Lower lobe of right lung (tissue), 2 donors: Measurements from ENCODE around the gene STAC3. TPM values are rescaled to one million over a fixed set of nuclear protein-coding genes. Genes with fewer than 3 reads are reported as not detected.
"Not testable (repeated sequence)": the region's sequence is repeated elsewhere in the genome, so short reads cannot be mapped to it uniquely, and the experiment has no call there.

Experiments used
- ATAC-seq, 2 donors: fragments of 200-7000 bp; cut with Tn5 transposase; one replicate each; pipeline ENCODE4 v1.9.1; 2020 to 2022; ENCODE audit warnings: mild to moderate bottlenecking in 2 of 2, moderate library complexity in 2 of 2
- DNase-seq: peaks from one replicate; pipeline ENCODE4 v3.0.0-alpha.2; 2020
- H3K27ac ChIP-seq: fragments of 200-600 bp; one replicate; pipeline ENCODE4 v1.8.0; 2022
- H3K27me3 ChIP-seq: fragments of 200-600 bp; one replicate; pipeline ENCODE4 v1.8.0; 2022; ENCODE audit warnings: low read depth
- H3K36me3 ChIP-seq: fragments of 200-600 bp; one replicate; pipeline ENCODE4 v1.8.0; 2022; ENCODE audit warnings: mild to moderate bottlenecking
- H3K4me1 ChIP-seq: fragments of 200-600 bp; one replicate; pipeline ENCODE4 v1.8.0; 2022
- H3K4me3 ChIP-seq: fragments of 200-600 bp; one replicate; pipeline ENCODE4 v1.8.0; 2022; ENCODE audit warnings: mild to moderate bottlenecking
- H3K9me3 ChIP-seq: fragments of 200-600 bp; one replicate; pipeline ENCODE4 v1.8.0; 2022
- CTCF ChIP-seq: fragments of 200-600 bp; IDR thresholded peaks from one replicate; pipeline ENCODE4 v1.8.0; 2022; ENCODE audit warnings: antibody characterized with exemption, mild to moderate bottlenecking
- intact Hi-C: fragments of 100-400 bp; cut with DNase I; formaldehyde crosslinking; loops from one replicate; pipeline ENCODE4 v1.11.0; 2022
- long read RNA-seq: library from polyadenylated mRNA; unstranded; transcript quantifications from one replicate; pipeline ENCODE4 v2.0.0, GENCODE V29; 2021
- total RNA-seq: library from RNA; stranded (reverse); fragmentation: NEBNext Ultra II Directional; extraction: Animal tissue kit (Norgen Biotek cat#: 25700); gene quantifications from one replicate; pipeline ENCODE4 v1.2.1, GENCODE V29; 2021
- donor health status: DM: no; HTN: yes; CAD: no; lungs with severe emphysema.

STAC3 gene
- total RNA-seq = 8.7 TPM
- long read RNA-seq, partial matches to known transcripts = 1 of 2 reads
- long read RNA-seq, other reads (novel, unspliced or antisense) = 1 of 2 reads

DNA sequence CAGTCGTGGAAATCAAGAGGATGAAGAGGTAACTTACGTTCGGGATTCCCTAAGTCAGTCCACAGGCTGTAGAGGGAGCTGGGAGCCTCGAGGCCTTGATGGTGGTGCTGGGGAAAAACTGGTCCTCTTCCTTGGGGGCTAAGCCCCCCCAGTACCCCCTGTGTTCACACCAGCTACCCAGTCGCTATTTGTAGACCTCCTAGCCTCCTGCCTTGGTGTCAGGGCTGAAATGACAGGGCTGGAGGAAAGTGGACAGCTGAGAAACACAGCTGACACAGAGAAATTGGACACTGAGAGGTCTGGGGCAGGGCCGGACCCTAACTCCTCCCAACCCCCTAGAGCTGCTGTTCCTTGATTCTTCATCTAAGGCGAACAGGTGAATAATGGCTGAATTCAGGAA is at the start of gene STAC3:
STAC3 (minus strand) TSS at position 232 of the 400 bp plus-strand sequence. CDS start 1,551 bp downstream, outside the sequence.
- intact Hi-C loops = no loop called here
- Histone ChIP-seq H3K4me1 (no peaks in the 10 kb centered on the region), H3K36me3 (peaks cover 17% of the 10 kb centered on the region), H3K9me3 (no peaks in the 10 kb centered on the region), H3K27me3 (no peaks in the 10 kb centered on the region), H3K4me3 (no peak within 1 kb of the TSS), H3K27ac (no peak within 1 kb of the TSS)
- no peak for DNase-seq
- no peak for TF ChIP-seq CTCF
- ATAC-seq = no peak

- no peak overlapping the region for H3K27ac ChIP-seq
- TF ChIP-seq CTCF = no peak
- DNase-seq (no peak), ATAC-seq (no peak)
- H3K27me3 ChIP-seq = no peaks in the 10 kb centered on the region
- no peaks in the 10 kb centered on the region for H3K4me1 ChIP-seq
- H3K9me3 ChIP-seq = no peaks in the 10 kb centered on the region
- H3K4me3 ChIP-seq = no peak overlapping the region
- intact Hi-C loops = no loop called here
- H3K36me3 ChIP-seq = peaks cover 95% of the 10 kb centered on the region
Observed at GRCh38 chr12:57299514-57300016, 48.6 kb upstream of the STAC3 start.

DNA sequence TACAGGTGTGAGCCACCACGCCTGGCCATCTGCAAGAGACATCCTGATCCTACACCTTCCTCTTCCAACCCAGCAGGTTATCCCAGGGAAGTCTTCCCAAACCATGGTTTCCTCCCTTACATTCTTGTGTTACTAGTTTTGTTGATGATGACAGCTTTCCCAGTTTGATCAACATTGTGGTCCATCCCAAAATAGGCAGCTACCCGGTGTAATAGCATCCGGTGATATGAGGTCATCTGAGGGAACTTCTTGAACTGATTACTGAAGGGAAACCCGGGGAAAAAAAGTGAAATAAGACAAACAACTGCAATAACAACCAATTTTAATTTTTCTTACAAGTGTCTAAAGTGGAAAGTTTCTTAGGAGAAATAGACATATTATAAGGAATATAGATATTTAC is 45.3 kb upstream of the STAC3 start:
- peaks cover 94% of the 10 kb centered on the region for H3K36me3 ChIP-seq
- no peak for DNase-seq

DNA sequence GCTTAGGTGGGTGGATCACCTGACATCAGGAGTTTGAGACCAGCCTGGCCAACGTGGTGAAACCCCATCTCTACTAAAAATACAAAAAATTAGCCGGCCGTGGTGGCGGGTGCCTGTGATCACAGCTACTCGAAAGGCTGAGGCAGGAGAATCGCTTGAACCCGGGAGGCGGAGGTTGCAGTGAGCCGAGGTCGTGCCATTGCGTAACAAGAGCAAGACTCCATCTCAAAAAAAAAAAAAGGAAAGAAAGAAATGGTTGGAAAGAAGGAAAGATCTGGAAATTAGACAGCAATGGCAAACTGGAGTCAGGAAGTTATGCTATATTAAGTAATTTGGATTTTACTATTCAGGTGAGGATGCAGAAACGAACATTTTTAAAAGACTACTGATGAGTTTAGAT is 31.1 kb upstream of the STAC3 start:
- intact Hi-C loops, H3K4me1 ChIP-seq, H3K4me3 ChIP-seq, ATAC-seq, H3K27ac ChIP-seq, H3K9me3 ChIP-seq, H3K27me3 ChIP-seq, DNase-seq: not testable (repeated sequence)
- peaks cover 85% of the 10 kb centered on the region for H3K36me3 ChIP-seq

More for the DNA sequence above, 45.3 kb upstream of the STAC3 start:
- Histone ChIP-seq H3K4me3 (no peak overlapping the region), H3K9me3 (no peaks in the 10 kb centered on the region), H3K27ac (no peak overlapping the region), H3K4me1 (no peaks in the 10 kb centered on the region), H3K27me3 (no peaks in the 10 kb centered on the region)
- no peak for ATAC-seq
- no peak for TF ChIP-seq CTCF
- intact Hi-C loops = no loop called here

GRCh38 chr12:57280211-57281062 is 29.4 kb upstream of the STAC3 start:
- intact Hi-C loops = no loop called here
- Histone ChIP-seq H3K4me3 (no peak overlapping the region), H3K36me3 (peaks cover 92% of the 10 kb centered on the region), H3K9me3 (no peaks in the 10 kb centered on the region), H3K27me3 (no peaks in the 10 kb centered on the region), H3K4me1 (peaks cover 5% of the 10 kb centered on the region), H3K27ac (no peak overlapping the region)
- ATAC-seq (peak; percentile 81 to 88), DNase-seq (no peak)
- no peak for TF ChIP-seq CTCF
